ENCODE data around the gene SF3B2.

- TF ChIP-seq CTCF (conservative IDR thresholded peaks at IDR 0.05) = no peak
- no peak for TF ChIP-seq ZFX (IDR thresholded peaks at IDR 0.05)
Measured at GRCh38 chr11:66042227-66042995, 9.8 kb upstream of the SF3B2 start.

Data from C4-2B (cell line).